ENCODE measurements around the gene HMX1.

Gene HMX1

DNA sequence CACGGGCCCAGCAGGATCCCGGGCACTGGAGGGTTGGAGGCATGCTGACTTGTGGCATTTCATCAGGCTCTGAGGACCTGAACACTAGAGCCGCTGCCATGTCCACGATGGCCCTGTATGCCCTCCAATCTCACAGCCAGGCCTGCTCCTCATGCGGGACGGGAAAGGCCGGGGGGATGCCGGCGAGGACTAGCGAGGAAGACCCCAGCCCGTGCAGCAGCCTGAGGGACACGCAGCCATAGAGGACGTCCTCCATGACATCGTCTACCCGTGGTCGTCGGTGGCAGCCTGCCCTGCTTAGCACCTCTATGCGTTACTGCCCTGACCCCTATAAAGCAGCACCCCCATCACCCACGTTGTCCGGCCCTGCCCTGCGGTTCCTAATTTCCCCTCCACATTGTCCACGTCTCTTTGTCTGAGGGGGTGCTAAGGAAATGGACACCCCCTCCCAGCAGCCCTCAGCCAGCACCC is 32.6 kb downstream of the HMX1 start:
- DNase-seq = no peak

DNA sequence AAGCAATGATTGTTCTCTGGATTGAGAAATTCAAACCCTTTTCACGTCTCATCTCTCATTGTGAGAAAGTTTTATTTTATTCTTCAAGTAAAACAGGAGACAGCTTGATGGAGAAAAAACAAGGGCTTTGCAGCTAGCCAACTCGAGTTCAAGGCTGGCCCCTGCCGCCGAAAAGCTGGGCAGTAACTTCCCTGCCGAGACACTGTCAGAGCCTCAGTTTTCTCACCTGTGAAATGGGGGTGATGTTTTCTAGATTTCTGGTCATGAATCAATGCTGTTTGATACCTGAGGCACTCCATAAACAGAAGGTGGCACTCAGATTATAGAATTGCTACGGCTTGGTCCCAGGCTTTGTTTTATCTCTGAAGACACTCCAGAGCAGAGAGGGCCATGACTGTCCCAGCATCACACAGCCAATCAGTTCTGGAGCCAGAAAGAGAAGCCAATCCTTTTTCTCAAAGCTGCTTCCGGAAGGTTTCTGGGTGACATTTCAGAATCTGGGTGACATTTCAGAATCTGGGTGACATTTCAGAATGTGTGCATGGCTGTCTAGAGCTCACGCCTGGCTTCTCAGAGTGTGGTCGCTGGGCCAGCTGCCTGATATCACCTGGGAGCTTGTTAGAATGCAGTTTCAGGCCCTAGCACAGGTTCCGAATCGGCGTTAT is 33.2 kb downstream of the HMX1 start:
- no peak for DNase-seq

DNA sequence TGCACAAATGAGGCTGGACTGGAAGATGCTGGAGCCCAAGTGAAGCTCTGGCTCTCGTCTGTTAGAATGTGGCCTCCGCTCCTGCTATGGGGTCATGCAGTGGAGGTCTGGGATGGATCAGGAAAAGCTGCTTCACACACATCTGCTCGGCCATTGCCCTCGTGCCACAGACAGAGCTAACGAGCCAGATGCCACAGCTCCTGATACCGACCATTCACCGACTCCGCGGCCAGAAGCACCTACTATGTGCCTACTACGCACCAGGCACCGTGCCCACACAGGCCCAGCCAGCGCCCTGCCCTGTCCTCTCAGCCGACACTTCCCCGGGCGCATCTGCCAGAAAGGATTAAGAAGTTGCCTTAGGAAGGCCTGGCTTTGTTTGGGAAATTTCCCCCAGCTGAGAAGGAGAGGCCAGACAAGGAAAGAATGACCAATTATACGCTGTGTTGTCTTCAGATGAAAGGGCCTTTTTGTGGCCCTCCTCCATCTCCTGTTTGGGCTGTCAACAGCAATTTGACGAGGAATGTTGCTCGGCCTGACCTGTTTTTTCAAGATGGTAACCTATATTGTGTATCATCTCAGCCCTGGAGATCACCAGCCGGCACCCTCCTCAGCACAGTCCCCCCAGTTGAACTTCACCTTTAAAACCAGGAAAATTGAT is 34.3 kb downstream of the HMX1 start:
- DNase-seq = no peak

DNA sequence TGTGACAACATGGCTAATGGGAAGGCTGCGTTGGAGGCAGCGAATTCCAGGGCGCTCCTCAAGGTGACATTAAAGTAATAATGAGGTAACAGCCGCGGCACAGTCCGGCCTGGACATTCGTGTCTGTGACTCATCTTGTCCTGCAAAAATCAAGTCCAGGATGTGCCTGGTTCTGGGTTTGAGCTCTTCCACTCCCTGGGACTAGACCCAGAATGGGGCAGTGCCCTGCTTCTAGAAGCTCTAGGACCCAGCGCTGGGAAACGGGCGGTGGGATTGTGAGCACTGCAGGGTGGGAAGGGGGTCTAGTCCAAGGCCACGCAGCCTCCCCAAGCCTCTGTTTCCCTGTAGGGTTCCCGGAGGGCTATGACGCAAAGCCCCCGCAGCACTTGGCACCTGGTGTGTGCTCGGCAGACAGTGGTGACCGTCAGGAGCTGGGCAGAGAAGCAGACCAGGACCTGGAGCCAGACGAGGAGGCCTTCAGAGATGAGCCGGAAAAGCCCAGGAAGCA is 34.9 kb downstream of the HMX1 start:
- DNase-seq = no peak

DNA sequence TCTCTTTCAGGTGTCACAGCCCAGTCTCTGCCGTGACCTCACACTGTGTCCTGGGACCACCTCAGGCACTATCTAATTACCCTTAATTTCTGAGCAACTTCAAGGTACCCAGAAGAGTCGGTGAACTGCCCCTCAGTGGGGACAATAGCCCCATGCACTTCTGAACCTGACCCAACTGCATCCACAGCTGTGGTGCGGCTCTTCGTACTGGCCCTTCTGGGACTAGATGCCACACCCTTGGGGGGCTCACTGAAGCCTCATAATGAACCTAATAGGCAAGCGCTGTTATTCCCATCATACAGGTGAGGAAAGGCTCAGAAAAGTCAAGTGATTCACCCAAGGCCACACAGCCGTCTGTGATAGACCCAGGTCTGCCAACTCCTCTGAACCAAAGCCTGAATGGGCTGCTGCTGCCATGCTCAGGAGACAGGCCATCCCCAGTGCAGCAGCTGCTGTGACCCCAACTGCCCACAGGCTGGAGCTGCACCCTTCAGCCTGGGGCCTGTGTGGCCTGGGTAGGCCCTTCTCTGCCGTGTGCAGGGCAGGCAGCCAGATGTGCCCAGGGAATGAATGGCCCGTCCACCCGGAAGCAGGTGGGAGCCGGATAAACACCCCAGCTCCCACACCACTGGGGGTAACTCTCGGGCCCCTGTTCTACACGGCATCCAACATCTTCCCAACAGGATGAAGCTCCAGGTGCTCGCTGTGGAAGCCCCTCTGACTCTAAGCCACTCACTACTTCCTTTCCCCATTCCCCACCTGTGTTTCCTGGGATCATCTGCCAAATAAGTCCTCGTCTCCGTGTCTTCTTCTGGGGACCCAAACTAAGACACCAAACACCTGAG is 35.9 kb downstream of the HMX1 start:
- no peak for DNase-seq

DNA sequence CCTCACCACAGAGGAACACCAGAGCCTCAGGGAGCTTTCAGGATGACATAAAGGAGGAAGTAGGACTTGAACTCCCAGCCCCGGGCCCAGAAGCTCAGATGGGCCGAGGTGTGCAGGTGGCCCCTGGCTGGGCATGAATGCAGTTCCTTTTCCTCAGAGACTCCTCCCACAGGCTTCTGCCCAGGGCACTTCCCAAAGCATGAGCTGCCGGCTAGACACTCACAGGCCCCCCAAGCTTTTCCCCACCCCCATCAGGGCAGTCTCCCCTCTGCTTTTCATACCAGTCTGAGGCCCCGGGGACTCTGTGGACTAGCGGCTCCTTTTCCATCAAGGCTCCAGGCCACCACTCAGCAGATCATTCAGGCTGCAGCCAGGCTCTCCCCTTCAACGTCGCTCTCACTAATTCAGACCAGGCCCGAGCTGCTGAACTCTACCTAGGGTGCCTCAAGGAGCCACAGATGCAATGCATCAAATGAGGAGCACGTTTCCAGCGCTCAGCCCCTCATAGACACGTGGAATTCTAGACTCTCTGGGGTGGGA is 36.9 kb downstream of the HMX1 start:
- no peak for DNase-seq

DNA sequence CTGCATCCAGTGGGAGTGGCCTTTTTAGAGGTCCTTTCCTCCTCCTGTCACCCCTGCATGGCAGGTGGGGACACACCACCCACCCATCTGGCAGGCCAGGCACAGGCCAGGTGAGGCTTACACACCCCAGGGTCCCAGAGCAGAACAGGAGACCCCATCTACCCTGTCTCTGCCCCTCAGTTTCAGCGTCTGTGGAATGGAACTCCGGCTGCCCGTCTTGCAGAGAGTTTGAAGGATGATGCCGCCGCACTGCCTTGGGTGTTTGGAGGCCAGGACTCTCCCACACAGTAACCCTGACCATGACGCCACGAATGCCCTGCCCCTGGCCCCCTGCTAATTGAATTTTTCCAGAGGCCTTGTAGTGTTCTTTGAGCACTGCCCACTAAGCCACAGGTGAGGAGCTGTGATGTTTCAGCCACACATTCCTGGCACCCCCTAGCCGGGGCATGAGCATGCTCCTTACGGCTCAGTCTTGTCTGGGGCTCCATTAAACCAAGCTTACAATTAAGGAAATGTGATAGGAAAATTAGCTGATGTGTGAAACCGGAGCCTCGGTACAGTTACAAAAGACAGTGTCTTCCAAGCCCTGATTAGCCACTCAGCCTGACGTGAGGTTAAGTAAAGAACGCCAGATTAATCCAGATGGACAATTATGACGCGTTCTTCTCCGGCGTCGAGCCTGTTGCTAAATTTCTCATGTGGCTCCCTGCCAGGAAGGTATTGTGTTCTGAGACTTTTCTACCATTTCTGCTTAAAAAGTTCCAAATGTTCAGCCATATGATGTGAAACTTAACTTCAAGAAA is 39.3 kb downstream of the HMX1 start:
- no peak for DNase-seq

DNA sequence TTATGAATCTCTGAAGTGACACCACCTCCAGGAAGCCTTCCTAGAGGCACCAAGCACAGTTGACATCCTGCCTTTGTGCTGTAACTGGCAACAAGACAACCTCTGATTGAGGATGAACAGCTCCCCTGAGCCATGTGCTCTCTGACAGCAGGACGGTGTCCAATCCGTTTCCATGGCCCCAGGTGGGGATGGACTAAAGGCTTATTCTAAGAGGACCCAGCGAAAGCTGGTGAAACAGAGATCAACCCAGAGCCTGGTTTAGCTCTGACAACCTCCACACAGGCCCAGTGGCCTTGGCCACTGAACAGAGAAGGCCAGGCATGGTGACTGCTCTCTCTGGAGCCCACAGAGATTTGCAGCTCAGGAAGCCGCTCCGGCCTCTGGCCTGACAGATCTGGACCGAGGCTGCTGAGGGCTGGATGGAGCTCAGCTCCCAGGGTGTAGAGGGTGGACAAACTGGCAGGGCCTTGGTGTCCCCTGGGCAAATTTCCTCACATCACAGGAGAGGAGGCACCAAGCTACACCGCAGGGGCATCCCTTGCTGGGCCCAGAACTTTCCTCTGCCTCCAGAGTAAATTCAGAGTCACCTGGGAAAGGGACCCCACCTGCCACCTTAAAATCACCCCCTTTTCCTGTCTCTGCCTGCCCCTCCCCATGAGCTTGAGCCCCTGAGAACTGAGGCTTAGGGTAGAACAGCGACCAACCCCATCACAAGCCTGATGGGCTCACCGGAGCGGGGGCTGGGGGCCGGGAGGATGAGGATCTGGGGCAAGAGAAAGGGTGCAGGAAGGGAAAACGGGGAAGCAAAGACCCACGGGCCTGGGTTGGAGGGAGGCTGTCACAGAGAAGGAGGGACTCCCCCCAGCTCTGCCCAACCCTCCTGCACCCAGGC is 40.2 kb downstream of the HMX1 start:
- DNase-seq = no peak

DNA sequence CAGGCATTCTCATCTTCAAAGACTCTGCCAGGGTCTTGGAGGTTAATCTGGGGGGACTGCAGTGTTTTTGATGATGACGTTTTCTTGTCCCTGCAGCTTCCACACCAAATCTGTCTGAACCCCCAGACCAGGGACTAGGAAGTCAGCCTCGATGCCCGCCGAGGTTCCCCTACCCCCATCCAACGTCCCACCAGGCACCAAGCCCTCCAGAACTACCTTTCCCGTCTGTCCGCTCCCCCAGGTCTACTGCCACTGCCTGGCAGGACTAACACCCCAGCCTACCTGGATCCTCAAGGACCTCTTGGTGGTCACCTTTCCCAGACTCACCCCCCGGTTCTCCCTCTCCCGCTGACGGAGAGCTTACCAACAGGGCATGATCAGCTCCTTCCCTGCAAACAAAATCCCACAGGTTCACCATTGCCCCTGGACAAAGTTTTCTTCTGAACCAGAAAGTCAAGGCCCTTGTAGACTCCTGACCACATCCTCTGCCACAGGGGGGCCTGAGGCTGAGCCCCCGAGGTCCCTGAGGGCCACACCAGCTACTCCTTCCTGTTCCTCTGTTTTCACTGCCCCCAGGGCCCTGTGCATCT is 40.9 kb downstream of the HMX1 start:
- DNase-seq = no peak

DNA sequence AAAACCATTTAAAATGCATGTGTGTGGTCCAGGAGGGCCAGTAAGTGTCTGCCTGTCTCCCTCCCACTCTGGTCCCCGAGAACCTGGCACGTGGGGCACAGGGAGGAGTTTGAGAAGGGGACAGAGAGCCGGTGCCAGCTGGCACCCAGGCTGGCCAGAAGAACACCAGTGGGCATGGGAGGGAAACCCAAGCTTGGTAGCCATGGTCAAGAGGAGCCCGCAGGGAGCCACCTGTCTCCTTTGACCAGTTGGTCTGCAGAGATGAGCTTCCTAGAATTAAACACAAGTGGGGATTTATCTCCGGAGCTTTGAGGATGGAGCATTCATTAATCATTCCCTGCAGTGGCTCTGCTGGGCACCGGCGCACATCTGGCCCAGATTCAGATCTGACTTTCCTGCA is 41.6 kb downstream of the HMX1 start:
- DNase-seq = no peak

DNA sequence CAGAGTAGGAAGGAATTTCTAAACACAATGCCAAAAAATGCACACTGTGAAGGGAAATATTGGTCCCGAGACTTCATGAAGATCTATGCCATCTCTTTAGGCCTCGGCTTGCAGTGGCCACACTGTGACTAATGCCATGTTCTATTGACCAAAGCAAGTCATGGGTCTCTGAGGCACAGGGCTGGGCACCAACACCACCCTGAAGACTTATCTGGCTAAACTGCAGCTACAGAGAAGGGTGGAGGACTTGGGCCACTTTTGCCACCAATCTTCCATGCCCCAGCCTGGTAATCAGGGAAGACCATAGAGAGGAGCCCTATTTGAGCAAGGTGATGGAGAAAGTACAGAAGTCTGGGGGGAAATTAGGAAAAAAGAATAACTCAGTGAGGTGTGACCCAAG is 42.1 kb downstream of the HMX1 start:
- no peak for DNase-seq

DNA sequence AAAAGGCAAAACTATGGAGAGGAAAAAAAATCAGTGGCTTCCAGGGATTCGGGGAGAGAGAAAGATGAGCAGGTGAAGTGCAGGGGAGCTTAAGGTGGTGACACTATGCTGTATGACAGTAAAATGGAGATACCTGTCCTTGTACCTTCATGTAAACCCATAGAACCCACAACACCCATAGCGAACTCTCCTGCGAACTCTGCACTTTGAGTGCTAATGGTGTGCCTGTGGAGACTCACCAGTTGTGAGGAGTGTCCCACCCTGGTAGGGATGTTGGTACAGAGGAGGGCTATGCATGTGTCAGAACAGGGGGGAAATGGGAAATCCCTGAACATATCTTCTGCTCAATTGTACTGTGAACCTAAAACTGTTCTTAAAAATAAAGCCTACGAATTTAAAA is 42.8 kb downstream of the HMX1 start:
- no peak for DNase-seq

DNA sequence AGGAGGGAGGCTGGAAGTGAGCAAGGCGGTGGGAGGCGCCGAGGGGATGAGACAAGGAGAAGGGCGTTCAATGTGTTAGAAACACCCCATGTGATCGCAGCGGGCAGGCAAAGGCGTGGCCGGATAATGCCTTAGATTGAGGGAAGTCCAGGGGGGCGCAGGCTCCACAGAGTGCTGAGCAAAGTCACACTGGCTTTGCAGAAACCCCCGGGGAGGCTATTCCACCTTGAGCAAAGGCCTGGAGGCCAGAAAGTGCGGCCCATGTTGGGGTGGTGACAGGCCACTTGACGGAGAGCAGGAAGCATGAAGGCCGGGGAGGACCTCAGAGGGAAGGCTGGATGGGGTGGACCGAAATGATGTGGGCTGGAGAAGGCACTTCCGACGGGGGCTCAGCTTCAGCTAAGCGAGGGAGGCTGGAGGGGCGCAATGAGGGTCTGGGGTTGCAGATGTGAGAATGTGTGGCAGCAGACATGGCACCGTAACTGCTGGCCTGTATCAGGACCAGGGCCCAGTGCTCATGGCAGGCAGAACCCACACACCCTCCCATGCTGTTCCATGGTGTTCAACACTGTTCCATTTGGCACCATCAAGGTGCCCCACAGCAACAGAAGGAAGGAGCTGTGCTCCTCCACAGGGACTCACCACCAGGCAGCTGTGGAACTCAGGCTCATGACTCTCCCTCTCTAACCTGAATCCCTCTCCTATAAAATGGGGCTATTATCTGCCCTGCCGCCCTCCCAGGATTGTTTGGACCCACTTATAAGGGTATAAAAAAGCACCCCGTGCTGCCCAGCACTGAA is 50.3 kb downstream of the HMX1 start:
- DNase-seq = no peak

DNA sequence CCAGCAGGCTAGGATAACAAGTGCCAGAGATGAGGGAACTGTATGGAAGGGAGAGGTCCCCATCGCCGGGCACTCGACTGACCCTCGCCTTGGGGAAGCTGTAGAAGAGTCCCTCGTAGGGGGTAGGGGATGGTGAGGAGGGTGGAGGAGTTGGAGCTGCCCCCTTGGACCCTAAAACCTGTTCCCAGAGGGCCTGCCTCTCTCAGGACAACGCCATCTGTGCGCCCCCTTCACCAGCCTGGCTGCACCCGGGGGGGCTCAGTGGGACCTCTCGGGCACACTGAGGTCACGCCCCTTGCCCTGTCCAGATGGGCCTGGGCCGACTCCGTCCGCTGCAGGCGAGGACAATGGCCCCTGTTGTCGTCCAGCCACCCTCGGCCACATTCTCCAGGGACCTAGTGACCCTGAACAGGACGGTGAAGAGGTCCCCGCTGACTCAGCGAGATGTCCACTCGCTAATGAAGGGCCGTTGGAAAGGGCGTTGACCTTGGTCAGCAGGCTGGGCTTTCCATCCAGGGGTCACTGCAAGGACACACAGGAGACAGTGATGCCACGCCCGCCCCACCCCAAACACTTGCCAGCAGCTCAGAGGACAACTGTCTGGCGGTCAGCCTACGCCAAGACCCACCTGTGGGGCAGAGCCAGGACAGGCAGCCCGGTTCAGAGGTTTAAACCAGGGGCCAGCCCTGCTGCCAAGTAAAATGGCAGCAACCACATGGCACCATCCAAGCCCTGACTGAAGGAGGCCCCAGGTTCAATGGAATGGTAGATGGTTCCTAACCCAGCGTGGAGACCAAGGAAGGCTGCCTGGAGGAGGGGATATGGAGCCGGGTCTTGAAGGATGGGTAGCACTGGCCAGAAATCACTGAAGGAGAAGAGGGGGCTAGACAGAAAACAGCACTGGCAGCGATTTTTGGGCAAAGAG is 51.2 kb downstream of the HMX1 start:
- DNase-seq = no peak

DNA sequence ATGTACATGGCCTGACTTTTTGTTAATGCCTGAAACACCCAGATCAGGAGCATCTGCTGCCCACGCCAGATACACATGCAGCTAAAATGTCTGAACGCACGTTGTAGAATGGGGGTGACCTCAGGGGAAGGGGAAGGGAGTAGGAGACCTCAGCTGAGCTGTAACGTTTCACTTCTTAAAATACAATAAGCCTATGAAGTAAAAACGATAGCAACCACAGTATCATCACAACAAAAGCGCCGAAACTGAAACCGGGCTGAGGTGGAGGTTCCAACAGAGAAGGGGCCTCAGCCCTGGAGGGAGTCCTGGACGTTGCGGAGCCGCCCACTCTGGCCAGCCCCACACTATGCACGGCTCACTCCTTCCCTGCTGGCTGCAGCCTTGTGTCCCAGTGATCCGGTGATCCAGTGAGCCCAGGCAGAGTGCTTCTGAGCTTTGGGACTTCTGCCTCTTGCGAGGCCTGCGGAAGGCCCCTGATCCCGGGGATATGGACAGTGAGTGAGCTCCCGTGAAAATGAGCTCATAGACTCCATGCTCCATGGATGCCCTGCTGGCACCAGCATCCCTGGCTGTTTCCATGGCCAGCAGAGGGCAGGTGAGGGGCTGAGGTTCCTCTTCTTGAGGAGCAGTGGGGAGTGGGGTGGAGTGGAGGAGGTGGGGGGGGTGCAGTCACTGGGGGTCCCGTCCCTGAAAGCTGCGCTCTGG is 52.0 kb downstream of the HMX1 start:
- no peak for DNase-seq

DNA sequence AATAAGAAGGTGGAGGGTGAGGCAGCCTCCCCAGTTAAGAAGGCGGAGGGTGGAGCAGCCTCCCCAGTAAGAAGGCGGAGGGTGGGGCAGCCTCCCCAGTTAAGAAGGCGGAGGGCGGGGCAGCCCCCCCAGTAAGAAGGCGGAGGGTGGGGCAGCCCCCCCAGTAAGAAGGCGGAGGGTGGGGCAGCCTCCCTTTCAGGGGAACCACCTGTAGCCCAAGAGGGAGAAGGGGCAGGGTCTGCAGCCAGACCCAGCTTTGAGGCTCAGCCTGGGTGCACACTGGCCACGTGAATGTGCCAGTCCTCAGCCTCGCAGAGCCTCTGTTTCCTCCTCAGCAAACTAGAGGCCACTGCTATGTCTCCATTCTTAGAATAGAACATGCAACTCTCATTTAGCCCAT is 52.6 kb downstream of the HMX1 start:
- DNase-seq = no peak

DNA sequence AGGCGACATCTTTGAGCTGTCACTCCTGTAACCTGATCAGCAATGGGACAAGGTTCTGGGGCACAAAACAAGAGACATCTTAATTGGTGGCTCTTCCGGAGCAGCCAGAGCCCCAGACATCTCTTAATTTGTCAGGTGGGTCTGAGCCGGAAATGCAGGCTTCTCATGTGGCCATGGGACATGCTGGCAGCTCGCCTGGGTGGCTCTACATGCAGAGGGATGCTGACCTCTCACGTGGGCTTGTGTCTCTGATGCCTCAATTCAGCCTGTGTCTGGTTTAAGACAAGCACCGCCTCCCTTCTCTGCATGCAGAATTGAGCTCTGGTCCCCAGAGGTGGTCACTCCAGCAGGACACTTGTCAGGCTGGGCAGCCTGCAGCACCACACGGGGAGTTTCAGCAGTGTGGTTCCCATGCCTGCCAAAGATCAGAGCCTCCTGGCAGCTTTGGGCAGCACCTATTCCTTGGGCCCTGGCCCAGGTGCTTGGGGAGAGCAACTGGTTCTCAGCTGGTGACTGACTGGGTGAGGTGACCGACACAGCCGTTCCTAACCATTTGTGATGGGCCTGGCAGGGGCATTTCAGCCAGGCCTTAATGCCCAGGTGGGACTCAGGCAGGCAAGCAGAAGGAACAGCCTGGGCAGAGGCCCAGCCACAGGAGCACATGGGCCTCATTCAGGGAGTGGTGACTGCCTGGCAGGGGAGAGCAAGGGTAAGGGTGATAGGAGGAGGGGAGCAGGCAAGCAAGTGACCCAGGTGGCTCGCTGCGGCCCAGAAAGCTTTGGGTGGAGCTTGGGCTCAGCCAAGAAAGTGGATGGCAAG is 53.4 kb downstream of the HMX1 start:
- no peak for DNase-seq

DNA sequence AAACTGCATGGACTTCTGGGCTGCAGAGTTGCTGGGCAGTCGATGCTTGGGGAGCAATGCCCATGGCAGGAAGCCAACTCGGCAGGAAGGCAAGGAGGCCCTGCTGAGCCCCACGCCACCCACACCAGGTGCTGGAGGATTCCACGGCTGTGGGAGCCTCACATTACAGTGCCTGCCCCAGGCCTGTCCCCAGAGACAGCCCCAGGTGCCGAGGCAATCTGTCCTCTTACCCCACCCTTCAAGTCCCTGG is 53.9 kb downstream of the HMX1 start:
- no peak for DNase-seq

Measured in CD4-positive, alpha-beta T cell treated with Interleukin-17A for 1 hour (primary cell).